HT1080 (cell line): ENCODE measurements around the gene ENOPH1. TPM values are rescaled to one million over a fixed set of nuclear protein-coding genes. Genes with fewer than 3 reads are reported as not detected.

Experiments
- DNase-seq: peaks from one replicate; pipeline ENCODE4 v3.0.0-alpha.2; 2015; ENCODE audit warnings: low read depth
- small RNA-seq: library from RNA; depleted of rRNA; stranded (forward); fragments of <200 nt; gene quantifications from one replicate; pipeline ENCODE3, GENCODE V24; 2014
- total RNA-seq: library from RNA; depleted of rRNA; stranded (reverse); fragments of >200 nt; shearing (Covaris generic); gene quantifications from 2 replicates; pipeline ENCODE4 v1.2.3, GENCODE V29; 2014; rRNA removed

Gene ENOPH1
- total RNA-seq, 1 experiment from 2014 or later: 80.7 TPM

DNA sequence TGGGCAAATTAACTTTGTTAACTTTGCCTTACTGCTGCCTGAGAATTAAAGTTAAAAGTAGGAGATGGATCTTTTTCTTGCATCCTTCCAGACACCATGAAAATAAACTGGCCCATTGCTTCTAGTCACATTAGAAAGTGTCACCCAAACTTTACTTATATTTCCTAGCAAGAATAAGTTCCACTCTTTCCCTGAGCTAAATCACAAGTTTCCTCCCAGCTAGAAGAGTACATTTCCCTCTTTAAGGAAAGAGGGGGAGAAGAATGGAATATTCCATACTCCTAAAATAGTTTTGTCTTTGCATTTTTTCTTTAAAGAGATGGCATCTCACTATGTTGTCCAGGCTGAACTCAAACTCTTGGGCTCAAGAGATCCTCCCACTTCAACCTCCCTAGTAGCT is 77.6 kb downstream of the ENOPH1 start:
- DNase-seq: no peak

DNA sequence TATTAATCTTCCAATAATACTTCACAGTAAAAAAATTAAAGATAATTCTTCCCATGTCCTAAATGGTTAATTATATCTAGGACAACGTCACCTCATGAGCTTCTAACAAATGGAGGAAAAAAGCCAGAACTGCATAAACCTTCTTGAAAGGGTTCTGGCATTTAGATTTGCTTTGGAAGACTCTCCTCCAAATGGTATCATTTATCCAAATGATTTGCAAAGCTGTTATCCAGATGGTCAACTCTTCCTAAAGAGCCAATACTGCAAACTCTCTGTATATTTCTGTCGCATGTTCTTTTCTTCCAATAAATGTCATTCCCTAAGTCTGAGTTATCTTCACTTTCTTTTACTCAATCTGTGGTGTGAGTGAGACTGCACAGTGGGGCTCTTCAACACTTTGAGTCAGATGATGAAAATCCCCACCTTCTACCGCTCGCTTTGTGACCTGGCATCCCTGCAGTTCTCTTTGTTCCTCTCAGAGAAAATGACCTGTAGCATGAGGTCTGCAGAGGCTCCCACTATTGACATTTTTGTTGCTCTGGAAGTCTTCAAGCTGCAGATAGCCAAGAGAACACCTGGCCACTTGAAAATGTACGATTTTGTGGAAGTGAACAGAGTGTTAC is 78.5 kb downstream of the ENOPH1 start:
- no peak for DNase-seq

DNA sequence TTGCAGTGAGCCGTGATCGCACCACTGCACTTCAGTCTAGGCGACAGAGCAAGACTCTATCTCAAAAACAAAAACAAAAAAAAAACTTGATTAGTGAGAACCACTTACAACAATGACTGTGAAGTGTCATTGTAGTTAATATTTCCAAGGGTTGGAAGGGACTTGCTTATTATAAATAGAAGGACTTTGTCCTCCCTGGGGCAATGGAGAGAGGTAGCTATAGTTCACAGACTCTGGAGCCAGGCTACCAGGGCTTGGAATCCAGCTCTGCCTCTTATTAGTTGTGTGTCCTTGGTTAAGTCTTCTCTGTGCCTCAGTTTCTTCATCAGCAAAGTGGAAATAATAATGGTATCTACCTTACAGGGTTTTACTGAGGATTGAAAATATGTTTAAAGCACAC is 79.8 kb downstream of the ENOPH1 start:
- no peak for DNase-seq

Small RNA genes lying within 50 kb of the gene (small RNA-seq; reads per million reads assigned to genes)
- gene RF00150: not detected

Other genes starting within 250 kb of the ENOPH1 start
- 53.6 and 85.2 TPM in 2 replicates for gene HNRNPD, start 56.6 kb upstream of the ENOPH1 start, total RNA-seq
- gene HNRNPDL, start 128 bp upstream of the ENOPH1 start, total RNA-seq: 288 and 338 TPM in 2 replicates
- gene TMEM150C, start 131.4 kb downstream of the ENOPH1 start, total RNA-seq: 1.9 TPM in 2 replicates